DMS53 treated with DMSO at 0.1 percent for 48 hours (cell line): ENCODE results near the gene TYW1.
"Not testable (repeated sequence)": the region's sequence is repeated elsewhere in the genome, so short reads cannot be mapped to it uniquely, and the experiment has no call there.

Source experiments
- DNase-seq: peaks from one replicate; lab custom pipeline; 2025; ENCODE audit not compliant: unreplicated experiment; lab: John Stamatoyannopoulos, UW

The TYW1 gene

GRCh38 chr7:67236216-67236615 lies 239.6 kb downstream of the TYW1 start:
- not testable (repeated sequence) for DNase-seq

- DNase-seq: not testable (repeated sequence)
Measured at GRCh38 chr7:67242871-67243270, 246.2 kb downstream of the TYW1 start.

GRCh38 chr7:67248364-67248763 lies 251.7 kb downstream of the TYW1 start:
- not testable (repeated sequence) for DNase-seq

GRCh38 chr7:67251986-67252558 lies 255.4 kb downstream of the TYW1 start:
- no peak for DNase-seq

GRCh38 chr7:67255076-67255475 lies 258.4 kb downstream of the TYW1 start:
- not testable (repeated sequence) for DNase-seq

GRCh38 chr7:67257779-67258178 lies 261.1 kb downstream of the TYW1 start:
- DNase-seq: not testable (repeated sequence)

GRCh38 chr7:67259363-67259762 lies 262.7 kb downstream of the TYW1 start:
- not testable (repeated sequence) for DNase-seq

GRCh38 chr7:67260166-67260586 lies 263.5 kb downstream of the TYW1 start:
- DNase-seq: not testable (repeated sequence)

GRCh38 chr7:67264000-67264399 lies 267.4 kb downstream of the TYW1 start:
- DNase-seq: not testable (repeated sequence)

- not testable (repeated sequence) for DNase-seq
Measured at GRCh38 chr7:67266070-67266469, 269.4 kb downstream of the TYW1 start.

GRCh38 chr7:67267914-67268313 lies 271.3 kb downstream of the TYW1 start:
- DNase-seq: no peak

- DNase-seq: not testable (repeated sequence)
Measured at GRCh38 chr7:67269916-67270315, 273.3 kb downstream of the TYW1 start.
